Neural cell (in vitro differentiated cells): ENCODE data around the gene ECI1. TPM values are rescaled to one million over a fixed set of nuclear protein-coding genes. Genes with fewer than 3 reads are reported as not detected.

Experiments used
- H2AFZ ChIP-seq: fragments of 200-600, 300-800 bp; sonication (generic), shearing (Covaris generic); 2 replicates; pipeline ENCODE4 v1.6.0; 2014; ENCODE audit warnings: low read depth, mild to moderate bottlenecking, antibody characterized with exemption, low read length, moderate library complexity
- H3F3A ChIP-seq: fragments of 200-600 bp; shearing (Covaris generic); 2 replicates; pipeline ENCODE4 v1.6.1; 2016; ENCODE audit warnings: mild to moderate bottlenecking, moderate library complexity, mixed read lengths, antibody characterized with exemption, low read length; ENCODE audit not compliant: insufficient read depth, poor library complexity, severe bottlenecking
- H3K27ac ChIP-seq: fragments of 200-600, 300-800 bp; sonication (generic), shearing (Covaris generic); 2 replicates; pipeline ENCODE4 v1.5.1; 2014; ENCODE audit warnings: mild to moderate bottlenecking, low read length, moderate library complexity
- H3K27me3 ChIP-seq: fragments of 300-800, 200-600 bp; sonication (generic), shearing (Covaris generic); 2 replicates; pipeline ENCODE4 v1.6.0; 2014; ENCODE audit warnings: mild to moderate bottlenecking, low read depth, low read length, moderate library complexity; ENCODE audit not compliant: insufficient read depth
- H3K36me3 ChIP-seq: fragments of 300-800, 200-600 bp; sonication (generic), shearing (Covaris generic); 2 replicates; pipeline ENCODE4 v1.5.1; 2014; ENCODE audit warnings: mild to moderate bottlenecking, antibody characterized with exemption, low read length, moderate library complexity; ENCODE audit not compliant: insufficient read depth
- H3K4me2 ChIP-seq: fragments of 300-800, 200-600 bp; sonication (generic), shearing (Covaris generic); 2 replicates; pipeline ENCODE4 v1.6.0; 2014; ENCODE audit warnings: mild to moderate bottlenecking, low read length
- H3K4me3 ChIP-seq: fragments of 300-800, 200-600 bp; sonication (generic), shearing (Covaris generic); 2 replicates; pipeline ENCODE4 v1.5.1; 2014; ENCODE audit warnings: mild to moderate bottlenecking, low read length, moderate library complexity
- H3K79me2 ChIP-seq: fragments of 200-600 bp; shearing (Covaris generic); replicated peaks from 2 replicates; pipeline ENCODE4 v1.6.0; 2014; ENCODE audit warnings: mild to moderate bottlenecking, low read length, moderate library complexity; ENCODE audit not compliant: insufficient read depth
- H3K9ac ChIP-seq: fragments of 300-800, 200-600 bp; sonication (generic), shearing (Covaris generic); 2 replicates; pipeline ENCODE4 v1.6.1; 2016; ENCODE audit warnings: mild to moderate bottlenecking, low read length, mixed read lengths
- H3K9me2 ChIP-seq: fragments of 200-600 bp; shearing (Covaris generic); 2 replicates; pipeline ENCODE4 v1.6.1; 2016; ENCODE audit warnings: mild to moderate bottlenecking, low read length, mixed read lengths; ENCODE audit not compliant: insufficient read depth
- H3K9me3 ChIP-seq: fragments of 200-600, 300-800 bp; sonication (generic), shearing (Covaris generic); 2 replicates; pipeline ENCODE4 v1.6.1; 2016; ENCODE audit warnings: mild to moderate bottlenecking, mixed run types, low read length, moderate library complexity, mixed read lengths
- H4K20me1 ChIP-seq: fragments of 200-600 bp; shearing (Covaris generic); 2 replicates; pipeline ENCODE4 v1.6.1; 2016; ENCODE audit warnings: mild to moderate bottlenecking, mixed run types; ENCODE audit not compliant: insufficient read depth
- EP300 ChIP-seq: fragments of 450-650 bp; conservative IDR thresholded peaks from 2 replicates; pipeline ENCODE4 v1.6.1; 2014; ENCODE audit warnings: antibody characterized with exemption, mild to moderate bottlenecking, moderate library complexity; ENCODE audit not compliant: poor library complexity, severe bottlenecking
- EZH2 ChIP-seq: fragments of 200-600, 300-800 bp; shearing (Covaris generic), sonication (generic); IDR thresholded peaks from 2 replicates; pipeline ENCODE4 v1.6.1; 2014; ENCODE audit warnings: antibody characterized with exemption, low read length, borderline replicate concordance, mild to moderate bottlenecking; ENCODE audit not compliant: insufficient read depth, poor library complexity, severe bottlenecking
- MXI1 ChIP-seq: fragments of 450-650 bp; conservative IDR thresholded peaks from 2 replicates; pipeline ENCODE4 v1.6.1; 2014; ENCODE audit warnings: antibody characterized with exemption, mild to moderate bottlenecking; ENCODE audit not compliant: poor library complexity, severe bottlenecking
- POLR2AphosphoS5 ChIP-seq: IDR thresholded peaks from 2 replicates; pipeline ENCODE4 v1.6.1; 2012
- RAD21 ChIP-seq: fragments of 450-650 bp; conservative IDR thresholded peaks from 2 replicates; pipeline ENCODE4 v1.6.1; 2014; ENCODE audit warnings: antibody characterized with exemption, mild to moderate bottlenecking, moderate library complexity
- SMC3 ChIP-seq: fragments of 450-650 bp; conservative IDR thresholded peaks from 2 replicates; pipeline ENCODE4 v1.6.1; 2014; ENCODE audit warnings: antibody characterized with exemption, mild to moderate bottlenecking, moderate library complexity; ENCODE audit not compliant: poor library complexity
- TAF1 ChIP-seq: IDR thresholded peaks from 2 replicates; pipeline ENCODE4 v1.6.1; 2012; ENCODE audit warnings: low read depth
- polyA plus RNA-seq: library from polyadenylated mRNA; depleted of rRNA; stranded (reverse); fragments of >200 nt; gene quantifications from 2 replicates; pipeline ENCODE4 v1.2.3, GENCODE V29; 2014
- TF ChIP-seq, protein P1 (sequence below): fragments of 450-650 bp; IDR thresholded peaks from 2 replicates; pipeline ENCODE4 v1.5.1; 2014; ENCODE audit warnings: antibody characterized with exemption, mild to moderate bottlenecking, moderate library complexity; ENCODE audit not compliant: poor library complexity, severe bottlenecking
- TF ChIP-seq, protein P2 (sequence below): IDR thresholded peaks from 2 replicates; pipeline ENCODE4 v1.6.1; 2012; ENCODE audit warnings: borderline replicate concordance

ECI1 gene
- polyA plus RNA-seq, 1 donor from 2014 or later: 35.3 TPM

DNA sequence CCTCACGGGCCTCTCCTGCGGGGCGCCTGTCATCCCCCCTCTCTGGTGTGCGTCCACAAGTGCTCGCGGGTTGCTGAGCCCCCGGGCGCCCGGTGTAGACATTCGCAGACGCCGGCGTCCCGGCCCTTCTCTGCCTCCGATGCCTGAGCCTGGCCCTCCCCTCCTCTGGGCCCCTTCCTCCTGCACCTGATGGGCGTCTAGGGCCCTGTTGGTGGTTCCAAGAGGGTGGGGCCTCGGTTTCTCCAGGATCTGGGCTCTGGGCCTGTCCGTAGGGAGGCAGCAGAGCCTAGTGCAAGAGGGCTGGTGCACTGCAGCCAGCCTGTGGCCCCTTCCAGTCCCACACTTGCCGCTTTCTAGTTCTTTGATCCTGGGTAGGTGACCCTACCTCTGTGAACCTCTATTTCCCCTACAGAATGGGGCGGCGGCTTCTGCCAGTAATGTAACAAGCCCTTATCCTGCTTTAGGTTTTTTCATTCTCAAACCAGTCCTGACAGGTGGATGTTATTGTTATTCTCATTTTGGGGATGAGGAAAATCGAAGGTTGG lies 27.4 kb downstream of the ECI1 start:
- Histone ChIP-seq H3K4me2 (peak overlapping the region; percentile 85), H3K4me3 (peak overlapping the region; percentile 95), H3K9me3 (no peaks in the 10 kb centered on the region), H3F3A (no peaks in the 10 kb centered on the region), H3K79me2 (peaks cover 26% of the 10 kb centered on the region), H3K27ac (peak overlapping the region; percentile 64), H3K9me2 (no peaks in the 10 kb centered on the region), H3K9ac (peak overlapping the region; percentile 84), H3K27me3 (no peaks in the 10 kb centered on the region), H3K36me3 (no peaks in the 10 kb centered on the region), H2AFZ (no peak overlapping the region), H4K20me1 (no peaks in the 10 kb centered on the region)
- TF ChIP-seq TAF1 (no peak), POLR2AphosphoS5 (no peak)
- TF ChIP-seq, protein P1, sequence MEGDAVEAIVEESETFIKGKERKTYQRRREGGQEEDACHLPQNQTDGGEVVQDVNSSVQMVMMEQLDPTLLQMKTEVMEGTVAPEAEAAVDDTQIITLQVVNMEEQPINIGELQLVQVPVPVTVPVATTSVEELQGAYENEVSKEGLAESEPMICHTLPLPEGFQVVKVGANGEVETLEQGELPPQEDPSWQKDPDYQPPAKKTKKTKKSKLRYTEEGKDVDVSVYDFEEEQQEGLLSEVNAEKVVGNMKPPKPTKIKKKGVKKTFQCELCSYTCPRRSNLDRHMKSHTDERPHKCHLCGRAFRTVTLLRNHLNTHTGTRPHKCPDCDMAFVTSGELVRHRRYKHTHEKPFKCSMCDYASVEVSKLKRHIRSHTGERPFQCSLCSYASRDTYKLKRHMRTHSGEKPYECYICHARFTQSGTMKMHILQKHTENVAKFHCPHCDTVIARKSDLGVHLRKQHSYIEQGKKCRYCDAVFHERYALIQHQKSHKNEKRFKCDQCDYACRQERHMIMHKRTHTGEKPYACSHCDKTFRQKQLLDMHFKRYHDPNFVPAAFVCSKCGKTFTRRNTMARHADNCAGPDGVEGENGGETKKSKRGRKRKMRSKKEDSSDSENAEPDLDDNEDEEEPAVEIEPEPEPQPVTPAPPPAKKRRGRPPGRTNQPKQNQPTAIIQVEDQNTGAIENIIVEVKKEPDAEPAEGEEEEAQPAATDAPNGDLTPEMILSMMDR: peak; percentile 13

DNA sequence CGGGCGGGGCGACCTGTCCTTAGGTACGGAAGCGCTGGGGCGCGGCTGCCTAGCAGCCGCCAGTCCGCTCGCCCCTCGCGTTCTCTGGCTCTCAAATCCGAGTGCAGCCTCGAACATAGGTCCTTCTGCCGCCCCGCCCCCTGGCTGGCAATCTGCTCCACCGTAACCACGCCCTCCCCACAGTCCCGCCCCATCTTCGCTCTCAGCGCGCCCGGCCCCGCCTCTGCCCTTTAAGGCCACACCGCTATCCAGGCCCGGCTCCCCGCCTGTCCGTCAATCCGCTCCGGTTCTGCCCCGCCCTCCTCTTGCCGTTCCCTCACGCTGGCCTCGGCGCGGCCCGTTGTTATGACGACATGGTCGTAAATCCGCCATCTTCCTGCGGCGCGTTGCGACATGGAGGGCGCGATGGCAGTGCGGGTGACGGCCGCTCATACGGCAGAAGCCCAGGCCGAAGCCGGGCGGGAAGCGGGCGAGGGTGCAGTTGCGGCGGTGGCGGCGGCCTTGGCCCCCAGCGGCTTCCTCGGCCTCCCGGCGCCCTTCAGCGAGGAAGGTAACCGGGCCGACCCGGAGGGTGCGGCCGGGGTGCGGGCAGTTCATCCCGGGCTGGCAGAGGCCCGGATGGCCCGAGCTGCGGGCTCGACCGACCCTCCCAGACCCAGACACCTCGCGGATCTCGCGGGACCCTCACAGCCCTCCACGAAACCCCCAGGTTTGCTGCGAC lies 28.0 kb downstream of the ECI1 start, which contains the start of gene E4F1:
Gene E4F1, plus strand, starts transcription at position 371 of the 721 bp plus-strand sequence. Its CDS starts 23 bp downstream, at position 394.
- Histone ChIP-seq H4K20me1 (no peaks in the 10 kb centered on the region), H3K27ac (peak within 1 kb of the TSS; percentile 64), H2AFZ (peak within 1 kb of the TSS; percentile 83), H3K27me3 (no peaks in the 10 kb centered on the region), H3F3A (no peaks in the 10 kb centered on the region), H3K4me2 (peak within 1 kb of the TSS; percentile 85), H3K36me3 (no peaks in the 10 kb centered on the region), H3K4me3 (peak within 1 kb of the TSS; percentile 95), H3K79me2 (peaks cover 26% of the 10 kb centered on the region), H3K9ac (peak within 1 kb of the TSS; percentile 84), H3K9me3 (no peaks in the 10 kb centered on the region), H3K9me2 (no peaks in the 10 kb centered on the region)
- TF ChIP-seq EP300: peak; percentile 67
- TF ChIP-seq MXI1: peak; percentile 88
- no peak for TF ChIP-seq RAD21
- peak; percentile 97 for TF ChIP-seq POLR2AphosphoS5
- TF ChIP-seq EZH2: no peak
- TF ChIP-seq TAF1: peak; percentile 95
- TF ChIP-seq, protein P1: no peak
- TF ChIP-seq, protein P2, sequence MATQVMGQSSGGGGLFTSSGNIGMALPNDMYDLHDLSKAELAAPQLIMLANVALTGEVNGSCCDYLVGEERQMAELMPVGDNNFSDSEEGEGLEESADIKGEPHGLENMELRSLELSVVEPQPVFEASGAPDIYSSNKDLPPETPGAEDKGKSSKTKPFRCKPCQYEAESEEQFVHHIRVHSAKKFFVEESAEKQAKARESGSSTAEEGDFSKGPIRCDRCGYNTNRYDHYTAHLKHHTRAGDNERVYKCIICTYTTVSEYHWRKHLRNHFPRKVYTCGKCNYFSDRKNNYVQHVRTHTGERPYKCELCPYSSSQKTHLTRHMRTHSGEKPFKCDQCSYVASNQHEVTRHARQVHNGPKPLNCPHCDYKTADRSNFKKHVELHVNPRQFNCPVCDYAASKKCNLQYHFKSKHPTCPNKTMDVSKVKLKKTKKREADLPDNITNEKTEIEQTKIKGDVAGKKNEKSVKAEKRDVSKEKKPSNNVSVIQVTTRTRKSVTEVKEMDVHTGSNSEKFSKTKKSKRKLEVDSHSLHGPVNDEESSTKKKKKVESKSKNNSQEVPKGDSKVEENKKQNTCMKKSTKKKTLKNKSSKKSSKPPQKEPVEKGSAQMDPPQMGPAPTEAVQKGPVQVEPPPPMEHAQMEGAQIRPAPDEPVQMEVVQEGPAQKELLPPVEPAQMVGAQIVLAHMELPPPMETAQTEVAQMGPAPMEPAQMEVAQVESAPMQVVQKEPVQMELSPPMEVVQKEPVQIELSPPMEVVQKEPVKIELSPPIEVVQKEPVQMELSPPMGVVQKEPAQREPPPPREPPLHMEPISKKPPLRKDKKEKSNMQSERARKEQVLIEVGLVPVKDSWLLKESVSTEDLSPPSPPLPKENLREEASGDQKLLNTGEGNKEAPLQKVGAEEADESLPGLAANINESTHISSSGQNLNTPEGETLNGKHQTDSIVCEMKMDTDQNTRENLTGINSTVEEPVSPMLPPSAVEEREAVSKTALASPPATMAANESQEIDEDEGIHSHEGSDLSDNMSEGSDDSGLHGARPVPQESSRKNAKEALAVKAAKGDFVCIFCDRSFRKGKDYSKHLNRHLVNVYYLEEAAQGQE: peak; percentile 85
- TF ChIP-seq SMC3: peak; percentile 50
